HS-5 (cell line): ENCODE results near the gene MYL10.

Experiments used
- DNase-seq: peaks from one replicate; pipeline ENCODE4 v3.0.0-alpha.2; 2012; ENCODE audit warnings: low read depth

Gene MYL10

DNA sequence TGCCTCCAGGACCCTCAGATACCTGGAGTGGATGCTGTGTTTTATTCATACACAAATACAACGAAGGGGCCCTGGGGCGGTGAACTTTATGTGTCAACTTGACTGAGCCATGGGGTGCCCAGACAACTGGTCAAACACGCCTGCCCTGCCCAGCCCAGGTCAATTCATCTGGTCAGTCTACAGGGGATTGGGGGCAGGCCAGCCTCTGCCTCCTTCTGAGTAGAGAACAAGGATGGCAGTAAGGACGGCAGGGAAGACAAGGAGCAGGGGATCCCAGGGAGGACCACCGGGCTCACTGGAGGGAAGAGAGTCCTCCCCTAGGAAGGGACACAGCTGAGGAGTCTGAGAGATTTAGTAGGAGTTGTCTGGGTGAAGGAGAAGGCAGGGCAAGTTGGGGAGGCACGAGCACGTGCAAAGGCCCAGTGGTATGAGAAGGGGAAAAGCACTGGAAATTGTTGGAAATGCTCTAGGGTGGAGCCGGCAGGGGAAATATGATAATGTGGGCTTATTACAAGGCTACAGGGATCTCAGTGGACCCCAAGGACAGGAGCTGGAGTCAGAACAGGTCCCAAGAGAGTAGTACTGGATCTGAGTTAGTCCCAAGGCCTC is 63.4 kb downstream of the MYL10 start:
- no peak for DNase-seq

DNA sequence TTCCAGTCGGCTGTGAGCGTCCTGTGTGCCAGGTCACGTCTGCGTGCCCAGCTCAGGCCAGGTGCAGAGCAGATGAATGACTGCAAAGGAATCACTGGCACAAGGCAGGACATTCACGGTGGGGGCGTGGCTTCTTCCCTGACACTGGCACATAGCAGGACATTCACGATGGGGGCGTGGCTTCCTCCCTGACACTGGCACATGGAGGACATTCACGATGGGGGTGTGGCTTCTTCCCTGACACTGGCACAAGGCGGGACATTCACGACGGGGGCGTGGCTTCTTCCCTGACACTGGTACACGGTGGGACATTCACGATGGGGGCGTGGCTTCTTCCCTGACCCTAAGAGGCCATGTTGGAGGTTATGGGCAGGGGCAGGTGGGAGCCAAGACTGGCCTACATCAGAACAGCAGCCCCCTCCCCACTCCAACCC is 64.3 kb downstream of the MYL10 start:
- no peak for DNase-seq

- DNase-seq = no peak
Measured at GRCh38 chr7:101563943-101564777, 64.9 kb downstream of the MYL10 start.
